Liver (tissue), 9 donors: Measurements from ENCODE around the gene CNTROB. TPM values are rescaled to one million over a fixed set of nuclear protein-coding genes. Genes with fewer than 3 reads are reported as not detected.

ENCODE experiments used
- DNase-seq: peaks from one replicate; pipeline ENCODE4 v3.0.0-alpha.2; 2017; ENCODE audit warnings: low spot score
- H3K27ac ChIP-seq, 2 donors: one replicate each; pipeline ENCODE4 v1.7.0; 2013; ENCODE audit warnings: inconsistent platforms in 2 of 2, low read length in 2 of 2, control low read depth in 1 of 2, low read depth in 1 of 2, mild to moderate bottlenecking in 1 of 2
- H3K27me3 ChIP-seq, 4 donors: one replicate each; pipeline versions ENCODE4 v1.6.1 to v1.7.0; 2013; ENCODE audit warnings: low read length in 3 of 4, inconsistent platforms in 1 of 4, mild to moderate bottlenecking in 1 of 4, moderate library complexity in 1 of 4; ENCODE audit not compliant: control insufficient read depth in 4 of 4, insufficient read depth in 4 of 4
- H3K36me3 ChIP-seq, 4 donors: one replicate each; pipeline versions ENCODE4 v1.6.1 to v1.7.0; 2013; ENCODE audit warnings: low read length in 3 of 4, mild to moderate bottlenecking in 3 of 4, low read depth in 1 of 4, moderate library complexity in 1 of 4; ENCODE audit not compliant: control insufficient read depth in 4 of 4, insufficient read depth in 3 of 4
- H3K4me1 ChIP-seq, 4 donors: one replicate each; pipeline versions ENCODE4 v1.6.1 to v1.7.0; 2013; ENCODE audit warnings: low read length in 3 of 4, mild to moderate bottlenecking in 3 of 4, moderate library complexity in 1 of 4; ENCODE audit not compliant: control insufficient read depth in 4 of 4, insufficient read depth in 4 of 4
- H3K4me3 ChIP-seq, 3 donors: one replicate each; pipeline versions ENCODE4 v1.6.1 to v1.7.0; 2013; ENCODE audit warnings: low read length in 3 of 3, control low read depth in 1 of 3, low read depth in 1 of 3, mild to moderate bottlenecking in 1 of 3
- H3K9ac ChIP-seq, 2 donors: one replicate each; pipeline ENCODE4 v1.7.0; 2013; ENCODE audit warnings: low read length in 2 of 2, mild to moderate bottlenecking in 2 of 2, moderate library complexity in 2 of 2, control low read depth in 1 of 2, low read depth in 1 of 2
- H3K9me3 ChIP-seq, 4 donors: one replicate each; pipeline versions ENCODE4 v1.6.1 to v1.7.0; 2013; ENCODE audit warnings: low read length in 3 of 4; ENCODE audit not compliant: control insufficient read depth in 4 of 4
- ATF3 ChIP-seq: IDR thresholded peaks from 2 replicates; pipeline ENCODE4 v1.6.1; 2016; ENCODE audit warnings: antibody characterized with exemption
- CTCF ChIP-seq: fragments of 150-350 bp; IDR thresholded peaks from 2 replicates; pipeline ENCODE4 v1.5.1; 2017; ENCODE audit warnings: improper control_type of control experiment, low read depth, low read length; ENCODE audit not compliant: missing input control
- FOXA1 ChIP-seq: IDR thresholded peaks from 2 replicates; pipeline ENCODE4 v1.6.1; 2016; ENCODE audit warnings: antibody characterized with exemption
- GABPA ChIP-seq, 2 donors: IDR thresholded peaks in 1 of 2; conservative IDR thresholded peaks in 1 of 2; 2 replicates each; pipeline ENCODE4 v1.6.1; 2016; ENCODE audit warnings: antibody characterized with exemption in 2 of 2, mild to moderate bottlenecking in 1 of 2, moderate library complexity in 1 of 2
- HNF4A ChIP-seq, 2 donors: conservative IDR thresholded peaks; 2 replicates each; pipeline ENCODE4 v1.6.1; 2016; ENCODE audit warnings: antibody characterized with exemption in 2 of 2, mild to moderate bottlenecking in 2 of 2
- HNF4G ChIP-seq: IDR thresholded peaks from 2 replicates; pipeline ENCODE4 v1.6.1; 2016; ENCODE audit warnings: antibody characterized with exemption
- JUND ChIP-seq, 2 donors: IDR thresholded peaks; 2 replicates each; pipeline ENCODE4 v1.6.1; 2016; ENCODE audit warnings: antibody characterized with exemption in 2 of 2
- MAX ChIP-seq: IDR thresholded peaks from 2 replicates; pipeline ENCODE4 v1.6.1; 2016; ENCODE audit warnings: antibody characterized with exemption
- NR2F2 ChIP-seq: IDR thresholded peaks from 2 replicates; pipeline ENCODE4 v1.6.1; 2016; ENCODE audit warnings: antibody characterized with exemption
- SP1 ChIP-seq: IDR thresholded peaks from 2 replicates; pipeline ENCODE4 v1.6.1; 2018; ENCODE audit warnings: antibody characterized with exemption, mild to moderate bottlenecking
- TAF1 ChIP-seq: conservative IDR thresholded peaks from 2 replicates; pipeline ENCODE4 v1.6.1; 2016; ENCODE audit warnings: antibody characterized with exemption, mild to moderate bottlenecking
- YY1 ChIP-seq: IDR thresholded peaks from 2 replicates; pipeline ENCODE4 v1.6.1; 2016; ENCODE audit warnings: antibody characterized with exemption, mild to moderate bottlenecking
- ZBTB33 ChIP-seq: IDR thresholded peaks from 2 replicates; pipeline ENCODE4 v1.6.1; 2016; ENCODE audit warnings: antibody characterized with exemption
- WGBS: extraction: QIAGEN DNeasy Blood & Tissue Kit; methylation state at CpG from one replicate; pipeline ENCODE4 v1.1.7; 2013; 5-methylcytosine and 5-hydroxymethylcytosine counted together
- polyA plus RNA-seq, 2 donors: library from polyadenylated mRNA; stranded (reverse) in 1 of 2; unstranded in 1 of 2; fragments of 200-250 nt in 1 of 2; fragments of >200 nt in 1 of 2; fragmentation: Nextera tagmentation in 1 of 2; extraction: Ambion mirVana in 1 of 2; gene quantifications; one replicate each; pipeline versions ENCODE4 v1.2.1 to v1.2.3, GENCODE V29; 2013 to 2015
- total RNA-seq, 2 donors: library from RNA; depleted of rRNA; stranded (reverse); fragments of >200 nt; gene quantifications; one replicate each; pipeline ENCODE4 v1.2.3, GENCODE V29; 2014
- TF ChIP-seq, protein P1 (sequence below): IDR thresholded peaks from 2 replicates; pipeline ENCODE4 v1.6.1; 2016; ENCODE audit warnings: antibody characterized with exemption, mild to moderate bottlenecking
- donor health status: healthy.
- donor health status: healthy.
- donor health status: healthy.
- donor health status: healthy.
- donor health status: healthy.

The CNTROB gene
- total and polyA plus RNA-seq, 4 donors: 2.2 to 12.0 (median 8.6) TPM

GRCh38 chr17:7894866-7895265 is 37.1 kb upstream of the CNTROB start (continued):
- TF ChIP-seq ATF3 (no peak), NR2F2 (no peak), GABPA (IDR thresholded peaks at IDR 0.05 in 1 of 2, conservative IDR thresholded peaks at IDR 0.05 in 1 of 2) (no peak)

DNA sequence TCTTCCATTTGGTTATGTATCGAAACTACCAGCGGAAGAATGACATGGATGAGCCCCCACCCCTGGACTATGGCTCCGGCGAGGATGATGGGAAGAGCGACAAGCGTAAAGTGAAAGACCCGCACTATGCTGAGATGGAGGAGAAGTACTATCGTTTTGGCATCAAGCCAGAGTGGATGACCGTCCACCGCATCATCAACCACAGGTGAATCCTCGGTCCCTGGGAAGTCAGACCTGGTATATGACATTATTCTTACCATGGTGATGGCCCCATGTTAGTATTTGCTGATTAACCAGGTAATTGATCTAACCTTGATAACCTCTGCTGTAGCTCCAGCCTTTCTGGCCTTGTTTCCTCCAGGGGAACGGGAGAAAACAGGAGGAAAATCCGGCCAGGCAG is 34.9 kb upstream of the CNTROB start:
- TF ChIP-seq NR2F2: no peak
- TF ChIP-seq SP1: no peak
- no peak for TF ChIP-seq HNF4A (conservative IDR thresholded peaks at IDR 0.05)
- TF ChIP-seq CTCF: no peak
- no peak for TF ChIP-seq YY1
- no peak for TF ChIP-seq ATF3
- no peak for TF ChIP-seq FOXA1
- TF ChIP-seq, protein P1, sequence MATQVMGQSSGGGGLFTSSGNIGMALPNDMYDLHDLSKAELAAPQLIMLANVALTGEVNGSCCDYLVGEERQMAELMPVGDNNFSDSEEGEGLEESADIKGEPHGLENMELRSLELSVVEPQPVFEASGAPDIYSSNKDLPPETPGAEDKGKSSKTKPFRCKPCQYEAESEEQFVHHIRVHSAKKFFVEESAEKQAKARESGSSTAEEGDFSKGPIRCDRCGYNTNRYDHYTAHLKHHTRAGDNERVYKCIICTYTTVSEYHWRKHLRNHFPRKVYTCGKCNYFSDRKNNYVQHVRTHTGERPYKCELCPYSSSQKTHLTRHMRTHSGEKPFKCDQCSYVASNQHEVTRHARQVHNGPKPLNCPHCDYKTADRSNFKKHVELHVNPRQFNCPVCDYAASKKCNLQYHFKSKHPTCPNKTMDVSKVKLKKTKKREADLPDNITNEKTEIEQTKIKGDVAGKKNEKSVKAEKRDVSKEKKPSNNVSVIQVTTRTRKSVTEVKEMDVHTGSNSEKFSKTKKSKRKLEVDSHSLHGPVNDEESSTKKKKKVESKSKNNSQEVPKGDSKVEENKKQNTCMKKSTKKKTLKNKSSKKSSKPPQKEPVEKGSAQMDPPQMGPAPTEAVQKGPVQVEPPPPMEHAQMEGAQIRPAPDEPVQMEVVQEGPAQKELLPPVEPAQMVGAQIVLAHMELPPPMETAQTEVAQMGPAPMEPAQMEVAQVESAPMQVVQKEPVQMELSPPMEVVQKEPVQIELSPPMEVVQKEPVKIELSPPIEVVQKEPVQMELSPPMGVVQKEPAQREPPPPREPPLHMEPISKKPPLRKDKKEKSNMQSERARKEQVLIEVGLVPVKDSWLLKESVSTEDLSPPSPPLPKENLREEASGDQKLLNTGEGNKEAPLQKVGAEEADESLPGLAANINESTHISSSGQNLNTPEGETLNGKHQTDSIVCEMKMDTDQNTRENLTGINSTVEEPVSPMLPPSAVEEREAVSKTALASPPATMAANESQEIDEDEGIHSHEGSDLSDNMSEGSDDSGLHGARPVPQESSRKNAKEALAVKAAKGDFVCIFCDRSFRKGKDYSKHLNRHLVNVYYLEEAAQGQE: no peak
- no peak for TF ChIP-seq JUND (IDR thresholded peaks at IDR 0.05)
- no peak for TF ChIP-seq MAX
- no peak for TF ChIP-seq HNF4G
- no peak for TF ChIP-seq GABPA (IDR thresholded peaks at IDR 0.05 in 1 of 2, conservative IDR thresholded peaks at IDR 0.05 in 1 of 2)
- no peak for TF ChIP-seq ZBTB33
- no peak for TF ChIP-seq TAF1
- H3K27ac ChIP-seq: no peak overlapping the region
- H3K4me1 ChIP-seq: peaks cover 0 to 5% (median 2%) of the 10 kb centered on the region in 4 donors
- H3K9me3 ChIP-seq: no peaks in the 10 kb centered on the region
- H3K4me3 ChIP-seq: no peak overlapping the region
- peaks cover 0 to 21% (median 1%) of the 10 kb centered on the region in 4 donors for H3K36me3 ChIP-seq
- DNase-seq: no peak
- no peak overlapping the region for H3K9ac ChIP-seq
- 77% methylated on average over 13 of the region's 13 CpGs for WGBS
- H3K27me3 ChIP-seq: no peaks in the 10 kb centered on the region
